HepG2 (cell line): ENCODE data around the gene NSFL1C.

Source experiments
- BRD4 ChIP-seq: sonication (generic); formaldehyde crosslinking; IDR thresholded peaks from 2 replicates; pipeline ENCODE4 v1.4.0; 2020; ENCODE audit warnings: missing genetic modification reagents
- CREB1 ChIP-seq, 2 experiments: fragments of 450-650 bp in 1 of 2; IDR thresholded peaks; 2 replicates each; pipeline ENCODE4 v1.6.1; 2016 to 2017; ENCODE audit warnings: control low read depth in 1 of 2, mild to moderate bottlenecking in 1 of 2, missing compliant biosample characterization in 1 of 2, missing genetic modification characterization in 1 of 2
- CTCF ChIP-seq: sonication (generic); formaldehyde crosslinking; IDR thresholded peaks from 2 replicates; pipeline ENCODE4 v1.5.0; 2020; ENCODE audit warnings: mild to moderate bottlenecking, missing genetic modification reagents, moderate library complexity
- EZH2 ChIP-seq: conservative IDR thresholded peaks from 2 replicates; pipeline ENCODE4 v1.6.1; 2012; ENCODE audit warnings: mild to moderate bottlenecking, low read depth, low read length, moderate library complexity
- JUND ChIP-seq: sonication (generic); formaldehyde crosslinking; IDR thresholded peaks from 2 replicates; pipeline ENCODE4 v1.8.0; 2022; ENCODE audit warnings: mild to moderate bottlenecking, missing genetic modification reagents
- RAD21 ChIP-seq: fragments of 450-650 bp; formaldehyde crosslinking; IDR thresholded peaks from 2 replicates; pipeline ENCODE4 v1.5.0; 2020; ENCODE audit warnings: mild to moderate bottlenecking
- ZIK1 ChIP-seq: sonication (generic); formaldehyde crosslinking; IDR thresholded peaks from 2 replicates; pipeline ENCODE4 v1.5.0; 2020; ENCODE audit warnings: mild to moderate bottlenecking, low read depth, missing genetic modification reagents, borderline replicate concordance
- ZNF549 ChIP-seq: sonication (generic); formaldehyde crosslinking; IDR thresholded peaks from 2 replicates; pipeline ENCODE4 v1.5.0; 2020; ENCODE audit warnings: missing genetic modification reagents
- TF ChIP-seq, protein P1 (sequence below): fragments of 450-650 bp; IDR thresholded peaks from 2 replicates; pipeline ENCODE4 v1.6.1; 2016
- TF ChIP-seq, protein P2 (sequence below): sonication (generic); formaldehyde crosslinking; IDR thresholded peaks from 2 replicates; pipeline ENCODE4 v1.4.0; 2020; ENCODE audit warnings: mild to moderate bottlenecking, missing genetic modification reagents

- no peak for TF ChIP-seq CTCF
- TF ChIP-seq, protein P1, sequence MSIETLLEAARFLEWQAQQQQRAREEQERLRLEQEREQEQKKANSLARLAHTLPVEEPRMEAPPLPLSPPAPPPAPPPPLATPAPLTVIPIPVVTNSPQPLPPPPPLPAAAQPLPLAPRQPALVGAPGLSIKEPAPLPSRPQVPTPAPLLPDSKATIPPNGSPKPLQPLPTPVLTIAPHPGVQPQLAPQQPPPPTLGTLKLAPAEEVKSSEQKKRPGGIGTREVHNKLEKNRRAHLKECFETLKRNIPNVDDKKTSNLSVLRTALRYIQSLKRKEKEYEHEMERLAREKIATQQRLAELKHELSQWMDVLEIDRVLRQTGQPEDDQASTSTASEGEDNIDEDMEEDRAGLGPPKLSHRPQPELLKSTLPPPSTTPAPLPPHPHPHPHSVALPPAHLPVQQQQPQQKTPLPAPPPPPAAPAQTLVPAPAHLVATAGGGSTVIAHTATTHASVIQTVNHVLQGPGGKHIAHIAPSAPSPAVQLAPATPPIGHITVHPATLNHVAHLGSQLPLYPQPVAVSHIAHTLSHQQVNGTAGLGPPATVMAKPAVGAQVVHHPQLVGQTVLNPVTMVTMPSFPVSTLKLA: no peak
- TF ChIP-seq RAD21: no peak
- TF ChIP-seq JUND (CRISPR knock-in tag): no peak
- TF ChIP-seq ZIK1: no peak
- TF ChIP-seq ZNF549 (CRISPR knock-in tag): no peak
- no peak for TF ChIP-seq CREB1 (IDR thresholded peaks at IDR 0.05)
- TF ChIP-seq CREB1 (CRISPR knock-in tag; IDR thresholded peaks at IDR 0.05): no peak
- TF ChIP-seq EZH2: no peak
- TF ChIP-seq BRD4: no peak
- TF ChIP-seq, protein P2, sequence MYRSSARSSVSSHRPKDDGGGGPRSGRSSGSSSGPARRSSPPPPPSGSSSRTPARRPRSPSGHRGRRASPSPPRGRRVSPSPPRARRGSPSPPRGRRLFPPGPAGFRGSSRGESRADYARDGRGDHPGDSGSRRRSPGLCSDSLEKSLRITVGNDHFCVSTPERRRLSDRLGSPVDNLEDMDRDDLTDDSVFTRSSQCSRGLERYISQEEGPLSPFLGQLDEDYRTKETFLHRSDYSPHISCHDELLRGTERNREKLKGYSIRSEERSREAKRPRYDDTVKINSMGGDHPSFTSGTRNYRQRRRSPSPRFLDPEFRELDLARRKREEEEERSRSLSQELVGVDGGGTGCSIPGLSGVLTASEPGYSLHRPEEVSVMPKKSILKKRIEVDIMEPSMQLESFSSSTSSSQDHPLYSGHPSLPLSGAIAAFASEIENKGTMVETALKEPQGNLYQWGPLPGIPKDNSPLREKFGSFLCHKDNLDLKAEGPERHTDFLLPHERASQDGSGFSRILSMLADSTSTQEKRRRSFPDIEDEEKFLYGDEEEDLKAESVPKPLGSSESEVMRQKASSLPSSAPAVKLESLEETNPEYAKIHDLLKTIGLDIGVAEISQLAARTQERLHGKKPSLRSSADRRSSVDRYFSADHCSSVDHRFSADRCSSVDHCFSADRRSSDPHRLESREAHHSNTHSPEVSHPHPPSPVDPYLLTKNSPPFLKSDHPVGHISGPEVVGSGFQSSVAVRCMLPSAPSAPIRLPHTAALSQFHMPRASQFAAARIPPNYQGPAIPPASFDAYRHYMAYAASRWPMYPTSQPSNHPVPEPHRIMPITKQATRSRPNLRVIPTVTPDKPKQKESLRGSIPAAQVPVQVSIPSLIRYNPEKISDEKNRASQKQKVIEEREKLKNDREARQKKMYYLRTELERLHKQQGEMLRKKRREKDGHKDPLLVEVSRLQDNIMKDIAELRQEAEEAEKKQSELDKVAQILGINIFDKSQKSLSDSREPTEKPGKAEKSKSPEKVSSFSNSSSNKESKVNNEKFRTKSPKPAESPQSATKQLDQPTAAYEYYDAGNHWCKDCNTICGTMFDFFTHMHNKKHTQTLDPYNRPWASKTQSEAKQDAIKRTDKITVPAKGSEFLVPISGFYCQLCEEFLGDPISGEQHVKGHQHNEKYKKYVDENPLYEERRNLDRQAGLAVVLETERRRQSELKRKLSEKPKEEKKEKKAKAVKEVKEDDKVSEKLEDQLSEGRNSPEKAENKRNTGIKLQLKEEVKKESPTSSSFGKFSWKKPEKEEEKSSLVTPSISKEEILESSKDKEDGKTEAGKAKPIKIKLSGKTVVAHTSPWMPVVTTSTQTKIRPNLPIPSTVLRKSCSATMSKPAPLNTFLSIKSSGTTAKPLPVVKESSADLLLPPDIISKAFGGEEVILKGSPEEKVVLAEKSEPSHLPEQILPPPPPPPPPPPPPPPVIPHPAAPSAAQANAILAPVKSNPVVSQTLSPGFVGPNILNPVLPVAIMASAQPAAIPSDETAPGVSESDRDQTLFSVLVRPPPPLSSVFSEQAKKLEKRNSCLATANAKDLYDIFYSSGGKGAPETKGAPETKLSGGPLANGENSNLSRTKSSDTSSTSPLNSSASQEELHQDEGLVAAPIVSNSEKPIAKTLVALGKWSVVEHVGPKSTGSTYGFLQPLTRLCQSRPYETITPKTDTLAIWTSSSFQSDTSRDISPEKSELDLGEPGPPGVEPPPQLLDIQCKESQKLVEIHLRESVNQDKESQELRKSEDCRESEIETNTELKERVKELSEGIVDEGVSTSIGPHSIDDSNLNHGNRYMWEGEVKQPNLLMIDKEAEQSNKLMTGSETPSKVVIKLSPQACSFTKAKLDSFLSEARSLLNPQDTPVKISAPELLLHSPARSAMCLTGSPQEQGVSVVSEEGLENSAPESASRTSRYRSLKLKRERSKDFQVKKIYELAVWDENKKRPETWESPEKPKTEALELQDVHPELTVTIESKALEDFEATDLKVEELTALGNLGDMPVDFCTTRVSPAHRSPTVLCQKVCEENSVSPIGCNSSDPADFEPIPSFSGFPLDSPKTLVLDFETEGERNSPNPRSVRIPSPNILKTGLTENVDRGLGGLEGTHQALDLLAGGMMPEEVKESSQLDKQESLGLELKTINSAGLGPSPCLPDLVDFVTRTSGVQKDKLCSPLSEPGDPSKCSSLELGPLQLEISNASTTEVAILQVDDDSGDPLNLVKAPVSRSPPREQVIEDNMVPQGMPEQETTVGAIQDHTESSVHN (CRISPR knock-in tag): no peak
These were observed 23.3 kb upstream of the NSFL1C start for GRCh38 chr20:1489764-1490436.
